Germinal center (tissue), 1 donor: Measurements from ENCODE around the gene VPS4B.

ENCODE experiments used
- DNase-seq: peaks from one replicate; pipeline ENCODE4 v3.0.0; 2012; ENCODE audit warnings: mixed read lengths, low spot score

VPS4B gene

GRCh38 chr18:63430526-63430925 is 8.2 kb upstream of the VPS4B start:
- DNase-seq = no peak

GRCh38 chr18:63427558-63427957 is 5.3 kb upstream of the VPS4B start:
- no peak for DNase-seq

- no peak for DNase-seq
These were observed 608 bp upstream of the VPS4B start for GRCh38 chr18:63422864-63423304.

GRCh38 chr18:63421514-63421913 is 762 bp downstream of the VPS4B start:
- no peak for DNase-seq

GRCh38 chr18:63412953-63413352 is 9.3 kb downstream of the VPS4B start:
- no peak for DNase-seq

- DNase-seq = no peak
These were observed 11.5 kb downstream of the VPS4B start for GRCh38 chr18:63410792-63411191.

GRCh38 chr18:63409301-63409700 is 13.0 kb downstream of the VPS4B start:
- DNase-seq = no peak

GRCh38 chr18:63407734-63408133 is 14.5 kb downstream of the VPS4B start:
- DNase-seq = no peak

GRCh38 chr18:63405986-63406385 is 16.3 kb downstream of the VPS4B start:
- no peak for DNase-seq

GRCh38 chr18:63402246-63403162 is 19.8 kb downstream of the VPS4B start:
- no peak for DNase-seq

GRCh38 chr18:63399300-63399699 is 23.0 kb downstream of the VPS4B start:
- no peak for DNase-seq

- no peak for DNase-seq
These were observed 24.9 kb downstream of the VPS4B start for GRCh38 chr18:63397349-63397748.

GRCh38 chr18:63395503-63395902 is 26.8 kb downstream of the VPS4B start:
- DNase-seq = no peak

- DNase-seq = no peak
These were observed 27.3 kb downstream of the VPS4B start for GRCh38 chr18:63394954-63395353.

- DNase-seq = no peak
These were observed 34.4 kb downstream of the VPS4B start for GRCh38 chr18:63387861-63388260.

GRCh38 chr18:63382843-63383242 is 39.4 kb downstream of the VPS4B start:
- DNase-seq = no peak

GRCh38 chr18:63379639-63379962 is 42.7 kb downstream of the VPS4B start:
- no peak for DNase-seq

GRCh38 chr18:63378919-63379638 is 43.2 kb downstream of the VPS4B start:
- DNase-seq = no peak

- DNase-seq = no peak
These were observed 44.8 kb downstream of the VPS4B start for GRCh38 chr18:63377275-63377980.

- no peak for DNase-seq
These were observed 45.7 kb downstream of the VPS4B start for GRCh38 chr18:63376538-63376937.

- DNase-seq = no peak
These were observed 47.7 kb downstream of the VPS4B start for GRCh38 chr18:63374540-63374939.

GRCh38 chr18:63373161-63373560 is 49.1 kb downstream of the VPS4B start:
- no peak for DNase-seq

GRCh38 chr18:63368611-63369010 is 53.7 kb downstream of the VPS4B start:
- DNase-seq = no peak
